ENCODE measurements around the gene IL9.

The IL9 gene

DNA sequence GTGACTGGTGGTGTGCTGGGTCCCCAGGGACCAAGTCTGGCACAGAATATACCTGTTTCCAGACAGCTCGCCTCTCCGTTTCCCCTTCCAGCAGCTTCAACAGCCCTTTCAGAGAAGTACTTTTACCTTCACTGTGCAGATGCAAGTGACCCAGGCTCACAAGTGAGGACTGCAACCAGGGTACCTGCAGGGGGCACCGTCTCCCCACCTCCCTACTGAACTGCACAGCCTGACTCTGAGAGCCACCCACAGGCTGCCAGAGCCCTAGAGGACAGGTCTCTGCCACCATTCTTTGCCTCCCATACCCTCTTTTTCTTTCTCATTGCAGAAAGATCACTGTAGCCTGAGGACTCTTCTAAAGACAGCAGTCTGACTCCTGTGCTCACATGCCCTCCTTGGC, 15.4 kb downstream of the IL9 start:
- peak; percentile 39 for DNase-seq (ENCODE audit: low read depth)
- H3K4me3 ChIP-seq (ENCODE audit: low read depth, low read length): no peak overlapping the region
- TF ChIP-seq CTCF (IDR thresholded peaks at IDR 0.05; ENCODE audit: low read depth, low read length) (peak; percentile 55), POLR2A (IDR thresholded peaks at IDR 0.05; ENCODE audit: extremely low read depth, insufficient read length) (no peak), MAX (IDR thresholded peaks at IDR 0.05; ENCODE audit: low read depth, low read length) (no peak), MYC (IDR thresholded peaks at IDR 0.05; ENCODE audit: low read depth, low read length) (no peak)

GRCh38 chr5:135879591-135879990, 16.1 kb downstream of the IL9 start:
- TF ChIP-seq MAX (IDR thresholded peaks at IDR 0.05; ENCODE audit: low read depth, low read length): no peak
- no peak for TF ChIP-seq MYC (IDR thresholded peaks at IDR 0.05; ENCODE audit: low read depth, low read length)
- no peak for TF ChIP-seq POLR2A (IDR thresholded peaks at IDR 0.05; ENCODE audit: extremely low read depth, insufficient read length)
- no peak for TF ChIP-seq CTCF (IDR thresholded peaks at IDR 0.05; ENCODE audit: low read depth, low read length)
- no peak overlapping the region for H3K4me3 ChIP-seq (ENCODE audit: low read depth, low read length)
- DNase-seq (ENCODE audit: low read depth): no peak

DNA sequence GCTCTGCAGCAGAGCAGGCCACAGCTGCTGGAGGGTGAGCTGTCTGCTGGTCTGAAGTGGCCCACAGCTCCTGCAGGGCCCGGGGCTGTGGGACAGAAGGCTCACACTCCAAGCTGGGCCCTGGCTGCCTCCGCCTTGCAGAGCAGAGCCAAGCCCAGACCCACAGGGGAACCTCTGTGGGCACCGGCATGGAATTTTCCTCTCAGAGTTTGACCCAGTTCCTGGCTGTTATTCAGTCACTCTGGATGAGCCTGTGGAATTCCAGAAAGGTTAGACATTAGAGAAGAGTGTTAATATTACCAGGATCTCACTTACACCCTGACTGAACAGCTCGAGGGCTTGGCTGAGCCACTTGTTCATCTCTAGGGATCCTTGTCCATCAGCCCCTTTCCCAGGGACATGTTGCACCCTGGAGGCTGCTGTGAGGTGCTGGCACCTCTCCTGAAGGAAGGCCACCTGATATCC, 17.5 kb downstream of the IL9 start:
- TF ChIP-seq POLR2A (IDR thresholded peaks at IDR 0.05; ENCODE audit: extremely low read depth, insufficient read length): no peak
- TF ChIP-seq CTCF (IDR thresholded peaks at IDR 0.05; ENCODE audit: low read depth, low read length): no peak
- no peak for TF ChIP-seq MAX (IDR thresholded peaks at IDR 0.05; ENCODE audit: low read depth, low read length)
- TF ChIP-seq MYC (IDR thresholded peaks at IDR 0.05; ENCODE audit: low read depth, low read length): no peak
- no peak for DNase-seq (ENCODE audit: low read depth)
- H3K4me3 ChIP-seq (ENCODE audit: low read depth, low read length): no peak overlapping the region

DNA sequence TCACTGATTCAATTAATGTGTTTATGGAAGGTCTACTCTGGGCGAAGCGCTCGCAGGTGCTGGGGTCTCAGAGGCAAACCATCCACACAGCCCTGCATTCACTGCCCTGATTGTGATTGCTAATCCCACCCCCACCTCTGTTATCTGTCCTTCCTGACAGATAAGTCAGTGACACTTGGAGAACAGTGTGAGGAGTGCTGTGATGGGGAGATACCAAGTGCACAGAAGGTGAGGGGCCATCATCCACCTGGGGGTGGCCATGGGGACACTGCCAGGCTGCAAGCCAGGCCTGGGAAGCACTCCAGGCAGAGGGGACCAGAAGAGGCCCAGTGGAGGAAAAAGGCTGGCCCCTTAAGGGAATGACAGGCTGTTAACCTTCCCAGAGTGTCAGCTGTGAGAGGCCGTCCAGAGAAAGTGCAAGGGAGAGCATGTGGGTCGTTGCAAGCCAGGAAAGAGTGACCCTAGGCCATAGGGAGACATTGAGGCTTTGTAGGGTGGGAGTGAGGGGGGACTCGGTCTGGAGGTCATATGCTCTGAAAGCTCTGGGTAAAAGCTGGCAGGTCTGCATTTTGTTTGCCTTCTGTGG, 18.0 kb downstream of the IL9 start:
- no peak for DNase-seq (ENCODE audit: low read depth)
- no peak overlapping the region for H3K4me3 ChIP-seq (ENCODE audit: low read depth, low read length)
- no peak for TF ChIP-seq POLR2A (IDR thresholded peaks at IDR 0.05; ENCODE audit: extremely low read depth, insufficient read length)
- TF ChIP-seq MYC (IDR thresholded peaks at IDR 0.05; ENCODE audit: low read depth, low read length): no peak
- no peak for TF ChIP-seq MAX (IDR thresholded peaks at IDR 0.05; ENCODE audit: low read depth, low read length)
- TF ChIP-seq CTCF (IDR thresholded peaks at IDR 0.05; ENCODE audit: low read depth, low read length): no peak

GRCh38 chr5:135876146-135876545, 19.5 kb downstream of the IL9 start:
- H3K4me3 ChIP-seq (ENCODE audit: low read depth, low read length): no peak overlapping the region
- DNase-seq (ENCODE audit: low read depth): no peak
- TF ChIP-seq MYC (IDR thresholded peaks at IDR 0.05; ENCODE audit: low read depth, low read length) (no peak), CTCF (IDR thresholded peaks at IDR 0.05; ENCODE audit: low read depth, low read length) (no peak), POLR2A (IDR thresholded peaks at IDR 0.05; ENCODE audit: extremely low read depth, insufficient read length) (no peak), MAX (IDR thresholded peaks at IDR 0.05; ENCODE audit: low read depth, low read length) (no peak)

Data from NB4 (cell line).